Esophagus squamous epithelium (tissue), 4 donors: Measurements from ENCODE around the gene CAMK2G.

Experiments used
- POLR2A ChIP-seq, 4 donors: fragments of 450-650 bp; IDR thresholded peaks; one replicate each; pipeline ENCODE4 v1.6.1; 2017; ENCODE audit warnings: antibody characterized with exemption in 4 of 4, mild to moderate bottlenecking in 4 of 4, moderate library complexity in 3 of 4
- TF ChIP-seq, protein P1 (sequence below), 6 experiments: fragments of 450-650 bp in 4 of 6; fragments of 200-600 bp in 2 of 6; sonication (generic) in 2 of 6; IDR thresholded peaks; one replicate each; pipeline ENCODE4 v1.5.1; 2016 to 2019; ENCODE audit warnings: antibody characterized with exemption in 6 of 6, mild to moderate bottlenecking in 4 of 6, moderate library complexity in 4 of 6

DNA sequence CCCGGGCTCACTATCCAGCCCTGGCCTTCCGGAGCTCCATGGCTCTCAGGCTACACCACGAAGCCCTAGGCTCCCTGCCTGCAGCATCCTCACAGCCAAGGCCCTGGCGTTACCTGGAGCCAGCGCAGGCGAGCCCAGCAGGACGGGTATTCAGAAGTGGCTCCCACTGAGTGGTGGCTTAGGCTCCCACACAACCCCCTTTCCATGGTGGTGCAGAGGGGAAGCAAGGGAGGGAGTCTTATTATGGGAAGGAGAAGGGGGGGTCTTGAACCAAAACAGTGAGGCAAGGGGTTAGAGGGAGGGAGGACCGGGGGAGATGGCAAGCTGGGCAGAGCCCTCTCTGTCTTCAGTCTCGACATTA, 33.3 kb downstream of the CAMK2G start:
- TF ChIP-seq, protein P1, sequence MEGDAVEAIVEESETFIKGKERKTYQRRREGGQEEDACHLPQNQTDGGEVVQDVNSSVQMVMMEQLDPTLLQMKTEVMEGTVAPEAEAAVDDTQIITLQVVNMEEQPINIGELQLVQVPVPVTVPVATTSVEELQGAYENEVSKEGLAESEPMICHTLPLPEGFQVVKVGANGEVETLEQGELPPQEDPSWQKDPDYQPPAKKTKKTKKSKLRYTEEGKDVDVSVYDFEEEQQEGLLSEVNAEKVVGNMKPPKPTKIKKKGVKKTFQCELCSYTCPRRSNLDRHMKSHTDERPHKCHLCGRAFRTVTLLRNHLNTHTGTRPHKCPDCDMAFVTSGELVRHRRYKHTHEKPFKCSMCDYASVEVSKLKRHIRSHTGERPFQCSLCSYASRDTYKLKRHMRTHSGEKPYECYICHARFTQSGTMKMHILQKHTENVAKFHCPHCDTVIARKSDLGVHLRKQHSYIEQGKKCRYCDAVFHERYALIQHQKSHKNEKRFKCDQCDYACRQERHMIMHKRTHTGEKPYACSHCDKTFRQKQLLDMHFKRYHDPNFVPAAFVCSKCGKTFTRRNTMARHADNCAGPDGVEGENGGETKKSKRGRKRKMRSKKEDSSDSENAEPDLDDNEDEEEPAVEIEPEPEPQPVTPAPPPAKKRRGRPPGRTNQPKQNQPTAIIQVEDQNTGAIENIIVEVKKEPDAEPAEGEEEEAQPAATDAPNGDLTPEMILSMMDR (IDR thresholded peaks at IDR 0.05): no peak
- TF ChIP-seq POLR2A (IDR thresholded peaks at IDR 0.05): no peak
